Calu3 (cell line): ENCODE measurements around the gene GABPB2. TPM values are rescaled to one million over a fixed set of nuclear protein-coding genes. Genes with fewer than 3 reads are reported as not detected.
A peak's percentile ranks its signal among the peaks of the same experiment; 100 is the strongest.

Source experiments
- BruUV-seq: library from RNA; stranded (reverse); fragments of 400-500 nt; replicated peaks from 2 replicates; lab custom pipeline; 2021; lab: Mats Ljungman, UMichigan
- CTCF ChIA-PET: fragments of 300-600 bp; sonication (Branson Sonifier 250); formaldehyde crosslinking; loops from one replicate; lab custom pipeline; 2022; ENCODE audit warnings: antibody characterized with exemption; lab: Charles Lee
- DNase-seq: peaks from one replicate; pipeline ENCODE4 v3.0.0; 2022
- H3K27ac Mint-ChIP-seq: one replicate; pipeline ENCODE4 v1.8.0; 2022; ENCODE audit warnings: mixed read lengths; ENCODE audit not compliant: unreplicated experiment
- H3K27me3 Mint-ChIP-seq: one replicate; pipeline ENCODE4 v1.8.0; 2022; ENCODE audit warnings: mixed read lengths; ENCODE audit not compliant: unreplicated experiment
- H3K36me3 Mint-ChIP-seq: one replicate; pipeline ENCODE4 v1.8.0; 2022; ENCODE audit warnings: mild to moderate bottlenecking, moderate library complexity, mixed read lengths; ENCODE audit not compliant: insufficient read depth, unreplicated experiment
- H3K4me1 Mint-ChIP-seq: one replicate; pipeline ENCODE4 v1.8.0; 2022; ENCODE audit warnings: mild to moderate bottlenecking, low read depth, mixed read lengths; ENCODE audit not compliant: unreplicated experiment
- H3K4me3 Mint-ChIP-seq: one replicate; pipeline ENCODE4 v1.8.0; 2022; ENCODE audit warnings: mild to moderate bottlenecking, low read depth, moderate library complexity, mixed read lengths; ENCODE audit not compliant: unreplicated experiment
- H3K9me3 Mint-ChIP-seq: one replicate; pipeline ENCODE4 v1.8.0; 2022; ENCODE audit warnings: low read depth, mixed read lengths; ENCODE audit not compliant: unreplicated experiment
- CTCF ChIP-seq: fragments of 200-600 bp; IDR thresholded peaks from one replicate; pipeline ENCODE4 v1.8.0; 2022; ENCODE audit warnings: antibody characterized with exemption; ENCODE audit not compliant: unreplicated experiment
- intact Hi-C: fragments of 100-400 bp; cut with micrococcal nuclease; formaldehyde crosslinking; loops from one replicate; pipeline ENCODE4 v1.10.0; 2022; ENCODE audit not compliant: unreplicated experiment
- total RNA-seq: library from RNA; stranded (reverse); gene quantifications from 2 replicates; pipeline ENCODE4 v1.2.3, GENCODE V29; 2022

GABPB2 gene
- total RNA-seq, 1 experiment from 2014 or later, result 10.9 TPM

- intact Hi-C loops, result no loop called here
- Mint-ChIP-seq H3K27ac (peak within 1 kb of the TSS; percentile 78), H3K4me1 (peaks cover 51% of the 10 kb centered on the region), H3K9me3 (no peaks in the 10 kb centered on the region), H3K27me3 (no peaks in the 10 kb centered on the region), H3K4me3 (peak within 1 kb of the TSS; percentile 81), H3K36me3 (peaks cover 52% of the 10 kb centered on the region)
- CTCF ChIA-PET, result interaction anchor here (0.6 to 1.8 kb wide), 3 partner anchors 11 to 761 kb away, joined by 4 to 5 read pairs (median 5); partner anchors contain the start of genes C1orf56 and GABPB2
- BruUV-seq, result TSS peak; percentile 35
- no peak for TF ChIP-seq CTCF
- no peak for DNase-seq
These were observed 10.4 kb upstream of the GABPB2 start, which contains the start of gene MLLT11 for GRCh38 chr1:151060007-151060656. TSS of gene MLLT11 (plus strand) at chr1:151060397. CDS start at chr1:151067225, 6,828 bp downstream.

- CTCF ChIA-PET, result interaction anchor here (0.6 to 1.6 kb wide), 3 partner anchors 10 to 761 kb away, joined by 4 to 5 read pairs (median 4); partner anchors contain the start of genes C1orf56 and GABPB2
- Mint-ChIP-seq H3K27ac (no peak overlapping the region), H3K4me3 (peak overlapping the region; percentile 81), H3K27me3 (no peaks in the 10 kb centered on the region), H3K4me1 (peaks cover 44% of the 10 kb centered on the region), H3K36me3 (peaks cover 47% of the 10 kb centered on the region), H3K9me3 (no peaks in the 10 kb centered on the region)
- intact Hi-C loops, result no loop called here
- no TSS peak for BruUV-seq
- no peak for TF ChIP-seq CTCF
- no peak for DNase-seq
These were observed 9.7 kb upstream of the GABPB2 start for GRCh38 chr1:151060657-151061421.

- H3K4me1 Mint-ChIP-seq, result peaks cover 35% of the 10 kb centered on the region
- BruUV-seq, result no TSS peak
- CTCF ChIA-PET, result interaction anchor here (1.0 kb wide), 2 partner anchors 9 kb away, joined by 3 to 4 read pairs; partner anchors contain the start of gene GABPB2
- no peak overlapping the region for H3K27ac Mint-ChIP-seq
- no peaks in the 10 kb centered on the region for H3K9me3 Mint-ChIP-seq
- H3K36me3 Mint-ChIP-seq, result peaks cover 42% of the 10 kb centered on the region
- no peak for DNase-seq
- TF ChIP-seq CTCF, result no peak
- H3K4me3 Mint-ChIP-seq, result no peak overlapping the region
- intact Hi-C loops, result no loop called here
- H3K27me3 Mint-ChIP-seq, result no peaks in the 10 kb centered on the region
These were observed 8.9 kb upstream of the GABPB2 start for GRCh38 chr1:151061704-151062103.

- Mint-ChIP-seq H3K4me1 (peaks cover 23% of the 10 kb centered on the region), H3K36me3 (peaks cover 30% of the 10 kb centered on the region), H3K27ac (no peak overlapping the region), H3K4me3 (no peak overlapping the region), H3K9me3 (no peaks in the 10 kb centered on the region), H3K27me3 (no peaks in the 10 kb centered on the region)
- intact Hi-C loops, result no loop called here
- TF ChIP-seq CTCF, result no peak
- CTCF ChIA-PET, result interaction anchor here (1.0 kb wide), 1 partner anchor 8 kb away, joined by 3 read pairs; no protein-coding TSS in a partner anchor
- DNase-seq, result no peak
- no TSS peak for BruUV-seq
These were observed 7.7 kb upstream of the GABPB2 start for GRCh38 chr1:151062741-151063371.
